HepG2 (cell line): ENCODE results near the gene SCAPER. TPM values are rescaled to one million over a fixed set of nuclear protein-coding genes. Genes with fewer than 3 reads are reported as not detected.

Experiments used
- ARHGAP35 ChIP-seq: sonication (generic); formaldehyde crosslinking; IDR thresholded peaks from 2 replicates; pipeline ENCODE4 v1.9.0; 2022; ENCODE audit warnings: mild to moderate bottlenecking, inconsistent platforms, moderate library complexity, missing genetic modification reagents, borderline replicate concordance
- DRAP1 ChIP-seq: IDR thresholded peaks from 2 replicates; pipeline ENCODE4 v1.6.1; 2016; ENCODE audit warnings: missing genetic modification reagents, missing compliant biosample characterization
- NFYB ChIP-seq: sonication (generic); formaldehyde crosslinking; IDR thresholded peaks from 2 replicates; pipeline ENCODE4 v1.4.0; 2020; ENCODE audit warnings: missing genetic modification reagents
- PHF21A ChIP-seq: sonication (generic); formaldehyde crosslinking; IDR thresholded peaks from 2 replicates; pipeline ENCODE4 v1.5.0; 2020; ENCODE audit warnings: mild to moderate bottlenecking, missing genetic modification reagents
- SIX4 ChIP-seq: sonication (generic); formaldehyde crosslinking; IDR thresholded peaks from 2 replicates; pipeline ENCODE4 v1.4.0; 2020; ENCODE audit warnings: missing genetic modification reagents
- SPEN ChIP-seq: sonication (generic); formaldehyde crosslinking; IDR thresholded peaks from 2 replicates; pipeline ENCODE4 v1.5.1; 2020; ENCODE audit warnings: low read depth, mild to moderate bottlenecking, missing genetic modification reagents
- TEAD2 ChIP-seq: sonication (generic); formaldehyde crosslinking; IDR thresholded peaks from 2 replicates; pipeline ENCODE4 v1.9.0; 2021; ENCODE audit warnings: missing genetic modification reagents
- THYN1 ChIP-seq: sonication (generic); formaldehyde crosslinking; IDR thresholded peaks from 2 replicates; pipeline ENCODE4 v1.8.1; 2023; ENCODE audit warnings: low read depth, mild to moderate bottlenecking, moderate library complexity, missing genetic modification reagents, borderline replicate concordance
- ZKSCAN8 ChIP-seq: IDR thresholded peaks from 2 replicates; pipeline ENCODE4 v1.6.1; 2016; ENCODE audit warnings: borderline replicate concordance, missing genetic modification reagents, missing compliant biosample characterization
- ZNF329 ChIP-seq: sonication (generic); formaldehyde crosslinking; IDR thresholded peaks from 2 replicates; pipeline ENCODE4 v1.9.0; 2021; ENCODE audit warnings: low read depth, mild to moderate bottlenecking, missing genetic modification reagents
- ZNF609 ChIP-seq: sonication (generic); formaldehyde crosslinking; IDR thresholded peaks from 2 replicates; pipeline ENCODE4 v1.4.0; 2020; ENCODE audit warnings: mild to moderate bottlenecking, missing genetic modification reagents, borderline replicate concordance
- ZNF619 ChIP-seq: sonication (generic); formaldehyde crosslinking; IDR thresholded peaks from 2 replicates; pipeline ENCODE4 v1.4.0; 2020; ENCODE audit warnings: mild to moderate bottlenecking, missing genetic modification reagents
- ZNF660 ChIP-seq: sonication (generic); formaldehyde crosslinking; IDR thresholded peaks from 2 replicates; pipeline ENCODE4 v1.5.1; 2020; ENCODE audit warnings: mild to moderate bottlenecking, low read depth, missing genetic modification reagents, borderline replicate concordance
- ZNF672 ChIP-seq: sonication (generic); formaldehyde crosslinking; IDR thresholded peaks from 2 replicates; pipeline ENCODE4 v1.8.1; 2022; ENCODE audit warnings: missing genetic modification reagents
- ZNF7 ChIP-seq: IDR thresholded peaks from 2 replicates; pipeline ENCODE4 v1.6.1; 2016; ENCODE audit warnings: missing biosample characterization, missing genetic modification reagents
- polyA plus RNA-seq, 8 experiments: library from polyadenylated mRNA; depleted of rRNA in 3 of 8; stranded (reverse) in 7 of 8; unstranded in 1 of 8; fragments of >200 nt; fragmentation: Illumina TruSeq in 4 of 8; extraction: Trizol in 4 of 8; gene quantifications; 2 replicates each; pipeline versions ENCODE4 v1.2.1 to v1.2.3, GENCODE V29; 2011 to 2016; ENCODE audit warnings: low read depth in 4 of 8, missing spikeins in 1 of 8, mixed read lengths in 1 of 8; ENCODE audit not compliant: insufficient read depth in 1 of 8
- total RNA-seq, 5 experiments: library from RNA; depleted of rRNA; stranded (reverse); fragments of >200 nt; fragmentation: Illumina TruSeq; extraction: Trizol; gene quantifications; 2 replicates each; pipeline ENCODE4 v1.2.3, GENCODE V29; 2016; ENCODE audit warnings: low read depth in 1 of 5
- TF ChIP-seq, protein P1 (sequence below): sonication (generic); formaldehyde crosslinking; IDR thresholded peaks from 2 replicates; pipeline ENCODE4 v1.5.1; 2020; ENCODE audit warnings: missing genetic modification reagents, mild to moderate bottlenecking, borderline replicate concordance
- TF ChIP-seq, protein P2 (sequence below): sonication (generic); formaldehyde crosslinking; IDR thresholded peaks from 2 replicates; pipeline ENCODE4 v1.5.0; 2020; ENCODE audit warnings: missing genetic modification reagents
- TF ChIP-seq, protein P3 (sequence below): conservative IDR thresholded peaks from 2 replicates; pipeline ENCODE4 v1.6.1; 2018; ENCODE audit warnings: missing genetic modification reagents
- TF ChIP-seq, protein P4 (sequence below): sonication (generic); formaldehyde crosslinking; IDR thresholded peaks from 2 replicates; pipeline ENCODE4 v1.5.0; 2020; ENCODE audit warnings: missing genetic modification reagents

SCAPER gene
- total and polyA plus RNA-seq, 2 of the 13 experiments (the other 11 are each of a cell fraction or from before 2014, with no cell fraction given), result 4.3 to 10.5 TPM

DNA sequence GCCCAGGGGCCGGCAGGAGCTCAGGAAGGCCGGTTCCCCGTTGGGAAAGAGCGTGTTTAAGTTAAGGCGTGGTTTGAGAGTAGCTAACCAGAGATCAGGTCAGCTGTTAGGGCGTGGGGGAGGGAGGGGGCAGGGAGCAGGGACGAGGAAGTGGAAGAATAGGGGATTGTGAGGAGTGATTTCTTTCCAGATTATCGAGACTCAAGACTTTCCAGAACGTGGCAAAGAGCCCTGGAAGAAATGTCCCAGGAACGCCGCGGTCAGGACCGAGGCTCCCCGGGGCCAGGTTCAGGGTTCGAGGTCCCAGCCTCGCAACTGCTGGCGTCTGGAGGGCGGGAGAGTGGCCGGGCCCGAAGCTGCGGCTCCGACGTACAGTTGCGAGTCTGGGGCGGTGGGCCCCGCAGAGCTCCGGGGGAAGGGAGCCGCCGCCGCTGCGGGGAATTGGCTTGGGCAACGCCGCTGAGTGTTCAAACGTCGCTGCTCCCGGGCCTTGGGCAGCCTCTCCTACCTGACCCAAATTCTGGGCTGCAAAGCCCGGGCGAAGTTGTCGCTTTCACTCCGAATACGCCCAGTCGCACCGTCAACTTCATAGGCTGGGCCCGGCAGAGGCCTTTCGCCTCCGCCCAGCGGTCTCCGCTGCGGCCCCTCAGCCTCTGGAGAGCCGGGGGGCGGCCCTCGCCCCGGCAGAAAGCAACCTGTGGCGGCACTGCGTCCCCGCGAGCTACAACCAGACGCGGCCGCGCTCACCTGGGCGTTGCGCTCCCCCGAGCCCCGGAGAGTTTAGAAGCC, 559.1 kb downstream of the SCAPER start (continued):
- TF ChIP-seq, protein P1, sequence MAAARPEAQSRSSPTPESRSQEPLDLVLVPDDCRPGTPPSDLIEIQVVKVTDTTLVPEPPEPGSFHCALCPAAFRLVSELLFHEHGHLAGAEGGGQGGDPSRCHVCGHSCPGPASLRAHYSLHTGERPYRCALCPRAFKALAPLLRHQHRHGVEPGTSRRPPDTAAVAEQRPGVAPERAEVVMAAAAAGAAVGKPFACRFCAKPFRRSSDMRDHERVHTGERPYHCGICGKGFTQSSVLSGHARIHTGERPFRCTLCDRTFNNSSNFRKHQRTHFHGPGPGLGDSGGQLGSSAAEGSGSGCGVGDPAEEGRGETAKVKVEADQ, result no peak
- TF ChIP-seq, protein P2, sequence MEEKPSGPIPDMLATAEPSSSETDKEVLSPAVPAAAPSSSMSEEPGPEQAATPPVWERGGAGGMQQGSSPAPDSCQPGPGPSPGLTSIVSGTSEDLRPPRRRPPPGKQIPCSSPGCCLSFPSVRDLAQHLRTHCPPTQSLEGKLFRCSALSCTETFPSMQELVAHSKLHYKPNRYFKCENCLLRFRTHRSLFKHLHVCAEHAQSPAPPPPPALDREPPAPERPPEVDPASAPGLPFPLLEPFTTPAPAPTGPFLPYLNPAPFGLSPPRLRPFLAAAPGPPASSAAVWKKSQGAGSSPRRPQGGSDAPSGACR, result no peak
- TF ChIP-seq ZNF329 (CRISPR knock-in tag) (no peak), DRAP1 (CRISPR knock-in tag) (no peak), NFYB (CRISPR knock-in tag) (no peak), TEAD2 (CRISPR knock-in tag) (no peak), SIX4 (no peak), ZNF660 (CRISPR knock-in tag) (no peak), THYN1 (CRISPR knock-in tag) (no peak), ZNF619 (CRISPR knock-in tag) (no peak), ZNF672 (CRISPR knock-in tag) (no peak), ZKSCAN8 (CRISPR knock-in tag) (no peak), ARHGAP35 (CRISPR knock-in tag) (no peak), SPEN (CRISPR knock-in tag) (0 out of 2 replicates have a peak, but pooled peaks have one; percentile 16), PHF21A (CRISPR knock-in tag) (peak; percentile 47; the same call in 1 of the 2 replicates), ZNF609 (CRISPR knock-in tag) (no peak), ZNF7 (no peak)
- TF ChIP-seq, protein P3, sequence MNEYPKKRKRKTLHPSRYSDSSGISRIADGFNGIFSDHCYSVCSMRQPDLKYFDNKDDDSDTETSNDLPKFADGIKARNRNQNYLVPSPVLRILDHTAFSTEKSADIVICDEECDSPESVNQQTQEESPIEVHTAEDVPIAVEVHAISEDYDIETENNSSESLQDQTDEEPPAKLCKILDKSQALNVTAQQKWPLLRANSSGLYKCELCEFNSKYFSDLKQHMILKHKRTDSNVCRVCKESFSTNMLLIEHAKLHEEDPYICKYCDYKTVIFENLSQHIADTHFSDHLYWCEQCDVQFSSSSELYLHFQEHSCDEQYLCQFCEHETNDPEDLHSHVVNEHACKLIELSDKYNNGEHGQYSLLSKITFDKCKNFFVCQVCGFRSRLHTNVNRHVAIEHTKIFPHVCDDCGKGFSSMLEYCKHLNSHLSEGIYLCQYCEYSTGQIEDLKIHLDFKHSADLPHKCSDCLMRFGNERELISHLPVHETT, result peak; percentile 27; the same call in 1 of the 2 replicates
- TF ChIP-seq, protein P4, sequence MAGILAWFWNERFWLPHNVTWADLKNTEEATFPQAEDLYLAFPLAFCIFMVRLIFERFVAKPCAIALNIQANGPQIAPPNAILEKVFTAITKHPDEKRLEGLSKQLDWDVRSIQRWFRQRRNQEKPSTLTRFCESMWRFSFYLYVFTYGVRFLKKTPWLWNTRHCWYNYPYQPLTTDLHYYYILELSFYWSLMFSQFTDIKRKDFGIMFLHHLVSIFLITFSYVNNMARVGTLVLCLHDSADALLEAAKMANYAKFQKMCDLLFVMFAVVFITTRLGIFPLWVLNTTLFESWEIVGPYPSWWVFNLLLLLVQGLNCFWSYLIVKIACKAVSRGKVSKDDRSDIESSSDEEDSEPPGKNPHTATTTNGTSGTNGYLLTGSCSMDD (CRISPR knock-in tag), result no peak
